ENCODE measurements around the gene FYCO1.

FYCO1 gene

GRCh38 chr3:45906681-45907407 lies 88.8 kb downstream of the FYCO1 start:
- no peak overlapping the region for H3K4me3 ChIP-seq
- H3K27ac ChIP-seq, result no peak overlapping the region
- no peak for DNase-seq
- peaks cover 0 to 12% (median 0%) of the 10 kb centered on the region in 4 donors for H3K4me1 ChIP-seq
- H3K9me3 ChIP-seq, result no peaks in the 10 kb centered on the region
- no peaks in the 10 kb centered on the region for H3K27me3 ChIP-seq
- peaks cover 0 to 4% (median 0%) of the 10 kb centered on the region in 3 donors for H3K36me3 ChIP-seq
- TF ChIP-seq, protein P1, sequence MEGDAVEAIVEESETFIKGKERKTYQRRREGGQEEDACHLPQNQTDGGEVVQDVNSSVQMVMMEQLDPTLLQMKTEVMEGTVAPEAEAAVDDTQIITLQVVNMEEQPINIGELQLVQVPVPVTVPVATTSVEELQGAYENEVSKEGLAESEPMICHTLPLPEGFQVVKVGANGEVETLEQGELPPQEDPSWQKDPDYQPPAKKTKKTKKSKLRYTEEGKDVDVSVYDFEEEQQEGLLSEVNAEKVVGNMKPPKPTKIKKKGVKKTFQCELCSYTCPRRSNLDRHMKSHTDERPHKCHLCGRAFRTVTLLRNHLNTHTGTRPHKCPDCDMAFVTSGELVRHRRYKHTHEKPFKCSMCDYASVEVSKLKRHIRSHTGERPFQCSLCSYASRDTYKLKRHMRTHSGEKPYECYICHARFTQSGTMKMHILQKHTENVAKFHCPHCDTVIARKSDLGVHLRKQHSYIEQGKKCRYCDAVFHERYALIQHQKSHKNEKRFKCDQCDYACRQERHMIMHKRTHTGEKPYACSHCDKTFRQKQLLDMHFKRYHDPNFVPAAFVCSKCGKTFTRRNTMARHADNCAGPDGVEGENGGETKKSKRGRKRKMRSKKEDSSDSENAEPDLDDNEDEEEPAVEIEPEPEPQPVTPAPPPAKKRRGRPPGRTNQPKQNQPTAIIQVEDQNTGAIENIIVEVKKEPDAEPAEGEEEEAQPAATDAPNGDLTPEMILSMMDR (IDR thresholded peaks at IDR 0.05), result peak in 1 of 2 experiments; percentile 30
- intact Hi-C loops (cut with DNase I; ENCODE audit: low total_unique reads), result no loop called here

- intact Hi-C loops (cut with DNase I; ENCODE audit: low total_unique reads), result no loop called here
- Histone ChIP-seq H3K27ac (no peak overlapping the region), H3K36me3 (peaks cover 0 to 4% (median 0%) of the 10 kb centered on the region in 3 donors), H3K4me1 (peaks cover 0 to 12% (median 0%) of the 10 kb centered on the region in 4 donors), H3K4me3 (no peak overlapping the region), H3K9me3 (no peaks in the 10 kb centered on the region), H3K27me3 (no peaks in the 10 kb centered on the region)
- DNase-seq, result no peak
- TF ChIP-seq, protein P1 (IDR thresholded peaks at IDR 0.05), result no peak
These were observed 89.9 kb downstream of the FYCO1 start for GRCh38 chr3:45905755-45906154.

DNA sequence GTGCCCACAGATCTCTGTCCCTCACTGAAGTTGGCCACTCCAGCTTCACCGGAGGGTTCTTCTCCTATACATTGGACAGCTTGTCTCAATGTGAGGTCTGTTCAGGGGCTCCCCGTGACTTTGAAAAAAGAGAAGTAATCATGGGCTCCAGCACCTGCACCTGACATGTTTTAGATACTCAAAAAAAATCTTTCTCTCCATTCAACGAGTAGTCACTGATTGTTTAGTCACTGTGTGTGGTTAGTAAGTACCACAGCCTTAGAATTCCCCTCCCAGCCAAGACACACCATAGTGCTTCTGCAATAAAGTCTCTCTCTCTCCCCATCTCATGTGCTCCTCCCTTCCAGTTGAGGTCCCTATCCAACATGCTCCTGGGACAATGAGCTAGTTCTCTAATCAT lies 90.7 kb downstream of the FYCO1 start:
- Histone ChIP-seq H3K4me1 (peaks cover 0 to 12% (median 0%) of the 10 kb centered on the region in 4 donors), H3K27me3 (no peaks in the 10 kb centered on the region), H3K4me3 (no peak overlapping the region), H3K36me3 (peaks cover 0 to 4% (median 0%) of the 10 kb centered on the region in 3 donors), H3K9me3 (no peaks in the 10 kb centered on the region), H3K27ac (no peak overlapping the region)
- no peak for DNase-seq
- intact Hi-C loops (cut with DNase I; ENCODE audit: low total_unique reads), result no loop called here
- TF ChIP-seq, protein P1 (IDR thresholded peaks at IDR 0.05), result no peak

DNA sequence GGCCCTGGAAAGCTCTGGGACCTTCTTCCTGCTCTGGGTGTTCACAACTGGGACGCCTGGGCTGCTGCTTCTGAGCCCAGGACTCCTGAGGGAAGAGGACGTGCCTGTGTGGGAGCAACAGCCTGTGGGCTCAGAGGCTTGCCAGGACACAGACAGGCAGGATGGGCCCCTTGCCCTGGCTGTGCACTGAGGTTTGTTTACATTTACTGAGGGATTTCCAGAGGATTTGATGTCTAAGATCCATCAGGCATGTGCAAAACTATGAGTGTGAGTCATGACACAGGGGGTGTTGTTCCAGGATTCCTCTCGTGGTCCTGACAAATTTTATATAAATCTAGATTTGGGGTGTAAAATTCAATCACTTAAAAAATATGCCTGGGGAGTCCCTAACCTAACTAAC lies 98.7 kb downstream of the FYCO1 start:
- no peaks in the 10 kb centered on the region for H3K9me3 ChIP-seq
- no peak overlapping the region for H3K4me3 ChIP-seq
- H3K36me3 ChIP-seq, result no peaks in the 10 kb centered on the region
- intact Hi-C loops (cut with DNase I; ENCODE audit: low total_unique reads), result no loop called here
- no peaks in the 10 kb centered on the region for H3K4me1 ChIP-seq
- DNase-seq, result no peak
- no peaks in the 10 kb centered on the region for H3K27me3 ChIP-seq
- TF ChIP-seq, protein P1 (IDR thresholded peaks at IDR 0.05), result no peak
- H3K27ac ChIP-seq, result no peak overlapping the region

GRCh38 chr3:45895686-45896468 lies 99.7 kb downstream of the FYCO1 start:
- no peak for DNase-seq
- no peaks in the 10 kb centered on the region for H3K9me3 ChIP-seq
- TF ChIP-seq, protein P1 (IDR thresholded peaks at IDR 0.05), result no peak
- no peak overlapping the region for H3K27ac ChIP-seq
- no peaks in the 10 kb centered on the region for H3K4me1 ChIP-seq
- no peak overlapping the region for H3K4me3 ChIP-seq
- no peaks in the 10 kb centered on the region for H3K27me3 ChIP-seq
- intact Hi-C loops (cut with DNase I; ENCODE audit: low total_unique reads), result no loop called here
- H3K36me3 ChIP-seq, result no peaks in the 10 kb centered on the region

Measured in tibial artery (tissue), 4 donors.